ENCODE data around the gene ZC3H10.
"Not testable (repeated sequence)": the region's sequence is repeated elsewhere in the genome, so short reads cannot be mapped to it uniquely, and the experiment has no call there.

The ZC3H10 gene

DNA sequence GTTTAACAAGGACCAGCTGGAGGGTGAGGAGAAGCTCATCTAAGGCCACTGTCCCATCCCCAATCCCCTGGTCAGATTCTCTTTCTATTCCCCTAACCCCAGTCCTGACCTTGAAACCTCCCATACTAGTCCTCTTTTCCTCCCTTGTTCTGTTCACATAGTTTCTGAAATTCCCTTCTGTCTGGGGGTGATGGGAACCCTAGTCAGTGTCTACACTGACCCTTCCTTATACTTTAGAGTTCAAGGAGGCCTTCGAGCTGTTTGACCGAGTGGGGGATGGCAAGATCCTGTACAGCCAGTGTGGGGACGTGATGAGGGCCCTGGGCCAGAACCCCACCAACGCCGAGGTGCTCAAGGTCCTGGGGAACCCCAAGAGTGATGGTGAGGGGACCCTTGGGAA lies 36.8 kb downstream of the ZC3H10 start:
- Histone ChIP-seq H3K4me2 (ENCODE audit: low read length) (no peak overlapping the region), H3K9ac (no peak overlapping the region), H2AFZ (no peak overlapping the region), H3K36me3 (ENCODE audit: control insufficient read depth, insufficient read depth, low read length) (no peaks in the 10 kb centered on the region), H3K4me3 (ENCODE audit: low read depth, low read length) (no peak overlapping the region), H3K27me3 (ENCODE audit: control insufficient read depth, insufficient read depth, low read length) (no peaks in the 10 kb centered on the region), H3K79me2 (peaks cover 15% of the 10 kb centered on the region), H3K27ac (no peak overlapping the region), H3K4me1 (peaks cover 26% of the 10 kb centered on the region), H3K9me3 (ENCODE audit: control insufficient read depth, low read length) (no peaks in the 10 kb centered on the region)
- TF ChIP-seq, protein P1, sequence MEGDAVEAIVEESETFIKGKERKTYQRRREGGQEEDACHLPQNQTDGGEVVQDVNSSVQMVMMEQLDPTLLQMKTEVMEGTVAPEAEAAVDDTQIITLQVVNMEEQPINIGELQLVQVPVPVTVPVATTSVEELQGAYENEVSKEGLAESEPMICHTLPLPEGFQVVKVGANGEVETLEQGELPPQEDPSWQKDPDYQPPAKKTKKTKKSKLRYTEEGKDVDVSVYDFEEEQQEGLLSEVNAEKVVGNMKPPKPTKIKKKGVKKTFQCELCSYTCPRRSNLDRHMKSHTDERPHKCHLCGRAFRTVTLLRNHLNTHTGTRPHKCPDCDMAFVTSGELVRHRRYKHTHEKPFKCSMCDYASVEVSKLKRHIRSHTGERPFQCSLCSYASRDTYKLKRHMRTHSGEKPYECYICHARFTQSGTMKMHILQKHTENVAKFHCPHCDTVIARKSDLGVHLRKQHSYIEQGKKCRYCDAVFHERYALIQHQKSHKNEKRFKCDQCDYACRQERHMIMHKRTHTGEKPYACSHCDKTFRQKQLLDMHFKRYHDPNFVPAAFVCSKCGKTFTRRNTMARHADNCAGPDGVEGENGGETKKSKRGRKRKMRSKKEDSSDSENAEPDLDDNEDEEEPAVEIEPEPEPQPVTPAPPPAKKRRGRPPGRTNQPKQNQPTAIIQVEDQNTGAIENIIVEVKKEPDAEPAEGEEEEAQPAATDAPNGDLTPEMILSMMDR (IDR thresholded peaks at IDR 0.05): no peak

DNA sequence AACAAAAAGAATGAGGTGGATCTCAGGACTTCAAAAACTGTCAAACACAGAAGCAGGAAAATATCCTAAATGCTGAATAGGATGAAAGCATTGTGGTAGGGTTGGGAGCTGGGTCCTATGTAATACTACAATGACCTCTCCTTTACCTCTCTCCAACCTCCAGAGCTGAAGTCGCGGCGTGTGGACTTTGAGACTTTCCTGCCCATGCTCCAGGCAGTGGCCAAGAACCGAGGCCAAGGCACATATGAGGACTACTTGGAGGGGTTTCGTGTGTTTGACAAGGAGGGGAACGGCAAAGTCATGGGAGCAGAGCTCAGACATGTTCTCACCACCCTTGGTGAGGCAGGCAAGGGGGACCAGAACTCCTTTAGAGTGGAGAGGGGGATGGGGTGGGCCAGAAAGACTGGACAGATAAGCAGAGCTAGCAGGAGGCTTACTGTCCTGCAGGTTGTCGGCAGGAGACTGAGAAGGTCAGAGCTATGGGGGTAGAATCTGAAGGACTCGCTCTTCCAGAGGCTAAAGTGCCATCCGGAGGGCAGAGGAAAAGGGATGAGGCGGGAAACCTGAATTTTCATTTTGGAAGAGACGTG lies 37.3 kb downstream of the ZC3H10 start:
- H3K27me3 ChIP-seq (ENCODE audit: control insufficient read depth, insufficient read depth, low read length): no peaks in the 10 kb centered on the region
- H3K9me3 ChIP-seq (ENCODE audit: control insufficient read depth, low read length): no peaks in the 10 kb centered on the region
- H3K4me3 ChIP-seq (ENCODE audit: low read depth, low read length): no peak overlapping the region
- no peak overlapping the region for H3K27ac ChIP-seq
- H3K9ac ChIP-seq: no peak overlapping the region
- peaks cover 20% of the 10 kb centered on the region for H3K79me2 ChIP-seq
- H2AFZ ChIP-seq: no peak overlapping the region
- H3K36me3 ChIP-seq (ENCODE audit: control insufficient read depth, insufficient read depth, low read length): no peaks in the 10 kb centered on the region
- TF ChIP-seq, protein P1 (IDR thresholded peaks at IDR 0.05): no peak
- H3K4me1 ChIP-seq: peaks cover 31% of the 10 kb centered on the region
- no peak overlapping the region for H3K4me2 ChIP-seq (ENCODE audit: low read length)

DNA sequence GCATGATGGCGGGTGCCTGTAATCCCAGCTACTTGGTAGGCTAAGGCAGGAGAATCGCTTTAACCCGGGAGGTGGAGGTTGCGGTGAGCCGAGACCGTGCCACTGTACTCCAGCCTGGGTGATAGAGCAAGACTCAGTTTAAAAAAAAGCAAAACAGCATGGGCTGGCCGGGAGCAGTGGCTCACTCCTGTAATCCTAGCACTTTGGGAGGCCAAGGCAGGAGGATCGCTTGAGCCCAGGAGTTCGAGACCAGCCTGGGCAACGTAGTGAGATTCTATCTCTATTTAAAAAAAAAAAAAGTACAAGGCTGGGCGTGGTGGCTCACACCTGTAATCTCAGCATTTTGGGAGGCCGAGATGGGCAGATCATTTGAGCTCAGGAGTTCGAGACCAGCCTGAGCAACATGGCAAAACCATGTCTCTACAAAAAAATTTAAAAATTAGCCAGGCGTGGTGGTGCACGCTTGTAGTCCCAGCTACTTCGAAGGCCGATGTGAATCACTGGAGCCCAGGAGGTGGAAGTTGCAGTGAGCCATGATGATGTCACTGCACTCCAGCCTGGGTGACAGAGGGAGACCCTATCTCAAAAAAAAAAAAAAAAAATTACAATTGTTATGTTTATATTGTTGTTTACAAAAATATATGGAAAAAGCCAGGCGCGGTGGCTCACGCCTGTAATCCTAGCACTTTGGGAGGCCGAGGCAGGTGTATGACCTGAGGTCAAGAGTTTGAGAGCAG lies 38.6 kb downstream of the ZC3H10 start:
- peak overlapping the region; percentile 80 for H3K4me2 ChIP-seq (ENCODE audit: low read length)
- not testable (repeated sequence) for H3K9me3 ChIP-seq (ENCODE audit: control insufficient read depth, low read length); H3K9ac ChIP-seq; H3K27me3 ChIP-seq (ENCODE audit: control insufficient read depth, insufficient read depth, low read length); H3K36me3 ChIP-seq (ENCODE audit: control insufficient read depth, insufficient read depth, low read length)
- peak overlapping the region; percentile 100 for H3K4me3 ChIP-seq (ENCODE audit: low read depth, low read length)
- H2AFZ ChIP-seq: peak overlapping the region; percentile 85
- H3K79me2 ChIP-seq: peaks cover 22% of the 10 kb centered on the region
- H3K4me1 ChIP-seq: peaks cover 34% of the 10 kb centered on the region
- peak overlapping the region; percentile 99 for H3K27ac ChIP-seq

DNA sequence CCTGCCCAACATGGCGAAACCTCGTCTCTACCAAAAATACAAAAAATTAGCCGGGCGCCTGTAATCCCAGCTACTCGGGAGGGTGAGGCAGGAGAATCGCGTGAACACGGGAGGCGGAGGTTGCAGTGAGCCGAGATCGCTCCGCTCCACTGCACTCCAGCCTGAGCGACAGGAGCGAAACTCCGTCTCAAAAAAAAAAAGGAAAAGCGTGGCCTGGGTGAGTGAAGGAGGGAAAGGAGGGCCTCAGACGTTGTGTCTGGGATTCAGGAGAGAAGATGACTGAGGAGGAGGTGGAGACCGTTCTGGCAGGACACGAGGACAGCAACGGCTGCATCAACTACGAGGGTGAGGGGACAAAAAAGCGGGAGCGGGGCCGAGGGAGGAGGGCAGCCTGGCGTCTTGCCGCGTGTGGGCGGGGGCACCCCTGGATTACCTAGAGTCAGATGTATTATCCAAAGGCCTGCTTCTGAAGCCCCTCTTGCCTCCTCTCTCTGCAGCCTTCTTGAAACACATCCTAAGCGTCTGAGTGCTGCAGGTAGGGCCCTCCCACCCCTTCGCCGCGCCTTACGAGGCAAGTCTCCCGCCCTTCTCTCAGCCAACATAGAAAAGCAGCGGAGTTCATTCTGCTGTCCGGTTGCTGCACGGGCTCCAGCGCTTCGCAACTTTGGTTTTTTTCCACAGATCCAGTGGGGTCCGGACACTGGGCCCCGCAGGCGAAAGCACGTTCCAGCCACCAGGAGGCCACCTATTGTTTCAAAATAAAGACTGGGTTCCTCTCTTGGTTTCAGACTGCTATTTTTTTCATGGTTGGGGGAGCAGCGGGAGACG lies 39.3 kb downstream of the ZC3H10 start:
- peak overlapping the region; percentile 80 for H3K4me2 ChIP-seq (ENCODE audit: low read length)
- peak overlapping the region; percentile 5 for H3K9ac ChIP-seq
- H3K27ac ChIP-seq: peak overlapping the region; percentile 99
- H3K9me3 ChIP-seq (ENCODE audit: control insufficient read depth, low read length): no peaks in the 10 kb centered on the region
- peaks cover 32% of the 10 kb centered on the region for H3K4me1 ChIP-seq
- H2AFZ ChIP-seq: peak overlapping the region; percentile 85
- TF ChIP-seq, protein P1 (IDR thresholded peaks at IDR 0.05): peak; percentile 85
- H3K36me3 ChIP-seq (ENCODE audit: control insufficient read depth, insufficient read depth, low read length): no peaks in the 10 kb centered on the region
- H3K4me3 ChIP-seq (ENCODE audit: low read depth, low read length): peak overlapping the region; percentile 100
- H3K27me3 ChIP-seq (ENCODE audit: control insufficient read depth, insufficient read depth, low read length): no peaks in the 10 kb centered on the region
- H3K79me2 ChIP-seq: peaks cover 22% of the 10 kb centered on the region
